Aorta (tissue), 5 donors: ENCODE data around the gene SSTR4. TPM values are rescaled to one million over a fixed set of nuclear protein-coding genes. Genes with fewer than 3 reads are reported as not detected.
"Not testable (repeated sequence)": the region's sequence is repeated elsewhere in the genome, so short reads cannot be mapped to it uniquely, and the experiment has no call there.

Experiments
- ATAC-seq: fragments of 200-7000 bp; cut with Tn5 transposase; one replicate; pipeline ENCODE4 v1.9.1; 2022; ENCODE audit warnings: moderate library complexity; ENCODE audit not compliant: low FRiP score
- DNase-seq, 2 donors: peaks; one replicate each; pipeline ENCODE4 v3.0.0-alpha.2; 2020
- H3K27ac ChIP-seq, 2 donors: one replicate each; pipeline ENCODE4 v1.5.1; 2013; ENCODE audit warnings: low read length in 2 of 2, mild to moderate bottlenecking in 2 of 2, moderate library complexity in 2 of 2, control low read depth in 1 of 2, inconsistent platforms in 1 of 2, low read depth in 1 of 2
- H3K27me3 ChIP-seq, 2 donors: one replicate each; pipeline ENCODE4 v1.6.1; 2013; ENCODE audit warnings: control low read depth in 1 of 2, low read length in 1 of 2, mild to moderate bottlenecking in 1 of 2, moderate library complexity in 1 of 2; ENCODE audit not compliant: insufficient read depth in 2 of 2, control insufficient read depth in 1 of 2
- H3K36me3 ChIP-seq, 2 donors: one replicate each; pipeline ENCODE4 v1.6.1; 2013; ENCODE audit warnings: control low read depth in 1 of 2, low read length in 1 of 2, mild to moderate bottlenecking in 1 of 2; ENCODE audit not compliant: insufficient read depth in 2 of 2, control insufficient read depth in 1 of 2
- H3K4me1 ChIP-seq, 2 donors: one replicate each; pipeline ENCODE4 v1.6.1; 2013; ENCODE audit warnings: low read length in 2 of 2, control low read depth in 1 of 2, mild to moderate bottlenecking in 1 of 2, moderate library complexity in 1 of 2; ENCODE audit not compliant: insufficient read depth in 2 of 2, control insufficient read depth in 1 of 2
- H3K4me3 ChIP-seq, 2 donors: one replicate each; pipeline ENCODE4 v1.5.1; 2013; ENCODE audit warnings: low read length in 2 of 2, control low read depth in 1 of 2, mild to moderate bottlenecking in 1 of 2
- H3K9me3 ChIP-seq: one replicate; pipeline ENCODE4 v1.6.1; 2013; ENCODE audit warnings: mild to moderate bottlenecking, low read length; ENCODE audit not compliant: control insufficient read depth
- WGBS, 2 donors: extraction: QIAGEN DNeasy Blood & Tissue Kit; methylation state at CpG; one replicate each; pipeline ENCODE4 v1.1.7; 2013; 5-methylcytosine and 5-hydroxymethylcytosine counted together
- intact Hi-C, 2 donors: fragments of 100-400 bp; cut with DNase I; formaldehyde crosslinking; loops; one replicate each; pipeline versions ENCODE4 v1.14.2 to v1.15.0; 2022
- long read RNA-seq, 2 donors: library from polyadenylated mRNA; unstranded; transcript quantifications; one replicate each; pipeline ENCODE4 v2.0.0, GENCODE V29; 2020 to 2021
- polyA plus RNA-seq, 2 donors: library from polyadenylated mRNA; stranded (reverse); fragments of 200-250 nt; gene quantifications; one replicate each; pipeline ENCODE4 v1.2.3, GENCODE V29; 2013
- total RNA-seq, 2 donors: library from RNA; stranded (reverse); fragmentation: NEBNext Ultra II Directional; extraction: Animal tissue kit (Norgen Biotek cat#: 25700); gene quantifications; one replicate each; pipeline ENCODE4 v1.2.1, GENCODE V29; 2021
- donor health status: healthy with polysubstance abuse.
- donor health status: Bipolar disorder and iron deficiency.
- donor health status: DM: no; HTN: no; CAD: no.
- donor health status: DM: no; HTN: no; CAD: no.
- donor health status: DM: yes; HTN: yes; CAD: no.

The SSTR4 gene, protein sequence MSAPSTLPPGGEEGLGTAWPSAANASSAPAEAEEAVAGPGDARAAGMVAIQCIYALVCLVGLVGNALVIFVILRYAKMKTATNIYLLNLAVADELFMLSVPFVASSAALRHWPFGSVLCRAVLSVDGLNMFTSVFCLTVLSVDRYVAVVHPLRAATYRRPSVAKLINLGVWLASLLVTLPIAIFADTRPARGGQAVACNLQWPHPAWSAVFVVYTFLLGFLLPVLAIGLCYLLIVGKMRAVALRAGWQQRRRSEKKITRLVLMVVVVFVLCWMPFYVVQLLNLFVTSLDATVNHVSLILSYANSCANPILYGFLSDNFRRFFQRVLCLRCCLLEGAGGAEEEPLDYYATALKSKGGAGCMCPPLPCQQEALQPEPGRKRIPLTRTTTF
- total RNA-seq (not detected), polyA plus RNA-seq (not detected)
- long read RNA-seq, donor 1 = 0 reads
- long read RNA-seq, donor 2 = 0 reads

DNA sequence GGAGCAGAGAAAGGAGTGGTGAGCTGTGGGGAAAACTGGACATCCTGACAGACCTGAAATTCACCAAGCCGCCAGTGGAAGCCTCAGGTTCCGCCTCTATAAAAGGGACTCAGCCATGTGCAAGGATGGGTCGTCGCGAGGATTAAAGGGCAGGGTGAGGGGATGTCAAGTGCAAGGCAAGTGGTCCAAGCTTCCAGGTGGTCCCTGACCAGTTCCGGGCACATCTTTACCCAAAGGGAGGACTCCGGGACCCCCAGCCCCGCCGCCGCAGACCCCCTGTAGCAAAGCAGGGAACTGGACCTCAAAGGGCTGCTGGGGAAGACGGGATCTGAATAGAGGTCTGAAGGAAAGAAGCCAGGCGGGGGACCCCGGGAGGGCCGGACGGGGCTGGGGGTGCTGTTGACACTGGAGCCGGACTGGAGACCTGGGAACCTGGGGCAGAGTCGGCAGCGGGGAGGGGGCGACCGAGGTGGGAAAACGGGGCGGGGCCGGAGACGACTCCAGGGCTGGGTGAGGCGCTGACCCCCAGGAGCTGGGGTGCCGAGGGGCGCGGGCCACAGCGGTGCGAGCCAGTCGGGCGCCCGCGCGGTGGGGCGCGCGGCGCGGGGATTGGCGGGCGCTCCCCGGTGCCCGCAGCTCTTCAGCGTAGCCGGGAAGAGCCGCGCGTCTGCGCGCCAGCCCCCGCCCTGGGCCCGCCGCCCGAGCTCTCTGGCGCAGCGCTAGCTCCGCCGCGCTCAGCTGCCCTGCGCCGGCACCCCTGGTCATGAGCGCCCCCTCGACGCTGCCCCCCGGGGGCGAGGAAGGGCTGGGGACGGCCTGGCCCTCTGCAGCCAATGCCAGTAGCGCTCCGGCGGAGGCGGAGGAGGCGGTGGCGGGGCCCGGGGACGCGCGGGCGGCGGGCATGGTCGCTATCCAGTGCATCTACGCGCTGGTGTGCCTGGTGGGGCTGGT lies at the start of gene SSTR4:
TSS of gene SSTR4 (plus strand) at position 592 of the 951 bp plus-strand sequence. CDS start at position 764, 172 bp downstream.
- Histone ChIP-seq H3K27me3 (no peaks in the 10 kb centered on the region), H3K9me3 (no peaks in the 10 kb centered on the region), H3K4me3 (no peak within 1 kb of the TSS), H3K27ac (no peak within 1 kb of the TSS), H3K4me1 (no peaks in the 10 kb centered on the region), H3K36me3 (no peaks in the 10 kb centered on the region)
- 18 to 21% methylated on average over 64 to 83 of the region's 83 CpGs for WGBS, 2 donors
- ATAC-seq (no peak), DNase-seq (no peak)
- intact Hi-C loops = no loop called here

DNA sequence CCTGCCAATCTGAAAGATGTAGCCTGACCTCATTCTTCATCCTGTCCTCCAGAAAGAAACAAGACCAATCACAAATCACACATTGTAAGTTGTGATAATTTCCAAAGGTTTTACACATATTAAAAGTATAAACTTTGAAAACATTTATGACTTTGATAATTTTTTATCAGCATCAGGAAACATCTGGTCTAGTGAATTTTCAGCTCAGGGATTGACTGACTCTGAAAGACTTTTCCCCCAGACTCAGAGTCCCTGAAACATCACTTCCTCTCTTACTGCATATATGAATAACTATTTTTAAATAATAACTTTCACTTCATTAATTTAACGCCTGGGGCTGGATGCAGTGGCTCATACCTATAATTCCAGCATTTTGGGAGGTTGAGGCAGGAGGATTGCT lies 48.5 kb upstream of the SSTR4 start:
- ATAC-seq = no peak
- intact Hi-C loops = no loop called here
- 57 to 77% methylated on average over 1 of the region's 1 CpG for WGBS, 2 donors

DNA sequence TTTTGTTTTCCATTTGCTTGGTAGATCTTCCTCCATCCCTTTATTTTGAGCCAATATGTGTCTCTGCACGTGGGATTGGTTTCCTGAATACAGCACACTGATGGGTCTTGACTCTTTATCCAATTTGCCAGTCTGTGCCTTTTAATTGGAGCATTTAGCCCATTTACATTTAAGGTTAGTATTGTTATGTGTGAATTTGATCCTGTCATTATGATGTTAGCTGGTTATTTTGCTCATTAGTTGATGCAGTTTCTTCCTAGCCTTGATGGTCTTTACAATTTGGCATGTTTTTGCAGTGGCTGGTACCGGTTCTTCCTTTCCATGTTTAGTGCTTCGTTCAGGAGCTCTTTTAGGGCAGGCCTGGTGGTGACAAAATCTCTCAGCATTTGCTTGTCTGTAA lies 43.7 kb upstream of the SSTR4 start:
- H3K4me1 ChIP-seq, H3K4me3 ChIP-seq, DNase-seq, H3K9me3 ChIP-seq, H3K27ac ChIP-seq, intact Hi-C loops, ATAC-seq, H3K36me3 ChIP-seq, H3K27me3 ChIP-seq: not testable (repeated sequence)
- 68 to 76% methylated on average over 3 of the region's 3 CpGs for WGBS, 2 donors

More for the DNA sequence above, 48.5 kb upstream of the SSTR4 start:
- Histone ChIP-seq H3K4me3 (no peak overlapping the region), H3K9me3 (no peaks in the 10 kb centered on the region), H3K36me3 (no peaks in the 10 kb centered on the region), H3K27ac (no peak overlapping the region), H3K4me1 (no peaks in the 10 kb centered on the region), H3K27me3 (no peaks in the 10 kb centered on the region)
- DNase-seq = no peak

DNA sequence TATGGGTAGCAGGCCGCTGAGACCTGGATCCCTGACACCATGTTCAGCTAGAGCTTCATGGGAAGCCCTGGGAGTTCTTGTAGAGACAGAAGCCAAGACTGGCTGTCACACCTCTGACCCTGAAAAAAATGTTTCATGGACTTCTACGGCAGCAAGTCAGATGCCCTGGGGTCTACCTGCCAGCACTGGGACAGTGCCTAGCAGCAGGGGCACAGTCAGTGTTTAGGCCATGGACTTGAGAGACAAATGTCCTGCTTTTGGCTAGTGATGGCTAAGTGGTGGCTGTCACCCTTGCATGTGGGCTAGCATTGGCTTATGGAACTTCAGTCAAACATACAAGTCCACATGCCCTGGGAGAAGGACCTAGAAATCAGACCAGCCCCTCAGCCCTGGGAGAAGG lies 41.3 kb upstream of the SSTR4 start:
- DNase-seq = no peak
- Histone ChIP-seq H3K36me3 (no peaks in the 10 kb centered on the region), H3K4me1 (no peaks in the 10 kb centered on the region), H3K9me3 (peaks cover 5% of the 10 kb centered on the region), H3K27ac (no peak overlapping the region), H3K27me3 (no peaks in the 10 kb centered on the region), H3K4me3 (no peak overlapping the region)
- WGBS, 2 donors = 92 to 94% methylated on average over 2 of the region's 2 CpGs
- intact Hi-C loops = no loop called here
- ATAC-seq = no peak

DNA sequence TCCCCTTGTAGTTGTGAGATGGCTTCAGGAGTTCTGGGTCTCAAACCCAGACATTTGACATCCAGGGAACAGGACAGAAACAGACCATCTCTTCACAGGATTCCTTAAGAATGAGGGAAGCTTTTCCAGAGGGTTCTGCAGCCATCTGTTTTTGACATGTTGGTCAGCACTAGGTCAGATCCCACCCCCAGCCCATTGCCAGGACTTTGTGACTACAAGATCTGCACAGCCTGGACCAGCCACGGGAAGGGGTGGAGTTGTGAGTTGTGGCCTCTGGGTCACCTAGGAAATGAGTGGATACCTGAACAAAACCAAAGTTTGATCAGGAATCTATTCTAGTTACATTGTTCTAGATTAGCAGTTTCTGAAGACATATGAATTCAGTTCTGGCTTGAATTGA lies 39.2 kb upstream of the SSTR4 start:
- Histone ChIP-seq H3K36me3 (no peaks in the 10 kb centered on the region), H3K4me1 (no peaks in the 10 kb centered on the region), H3K27ac (no peak overlapping the region), H3K9me3 (peaks cover 5% of the 10 kb centered on the region), H3K27me3 (no peaks in the 10 kb centered on the region), H3K4me3 (no peak overlapping the region)
- 58 to 64% methylated on average over 1 of the region's 1 CpG for WGBS, 2 donors
- intact Hi-C loops = no loop called here
- no peak for ATAC-seq
- no peak for DNase-seq

DNA sequence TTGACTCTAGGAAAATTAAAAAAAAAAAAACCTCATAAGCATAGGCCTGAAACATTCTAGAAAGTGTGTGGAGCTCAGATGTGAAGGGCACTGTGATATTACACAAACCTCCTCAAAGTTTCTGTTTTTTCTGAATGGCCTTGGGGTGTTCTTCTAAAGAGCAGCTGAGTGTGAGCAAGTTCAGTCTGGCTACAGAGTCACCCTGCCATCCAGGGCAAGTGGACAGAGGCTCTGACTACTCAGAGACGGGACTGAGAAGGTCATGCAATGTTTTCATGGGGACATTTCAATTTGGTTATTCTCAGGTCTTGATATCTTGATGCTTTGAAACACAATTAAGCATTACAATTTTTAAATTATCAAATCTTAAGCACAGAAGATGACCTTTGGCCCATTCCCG lies 36.6 kb upstream of the SSTR4 start:
- no peaks in the 10 kb centered on the region for H3K27me3 ChIP-seq
- DNase-seq (no peak), ATAC-seq (no peak)
- 92 to 93% methylated on average over 2 of the region's 2 CpGs for WGBS, 2 donors
- intact Hi-C loops = no loop called here
- H3K4me3 ChIP-seq = no peak overlapping the region
- H3K36me3 ChIP-seq = no peaks in the 10 kb centered on the region
- H3K9me3 ChIP-seq = peaks cover 3% of the 10 kb centered on the region
- H3K4me1 ChIP-seq = no peaks in the 10 kb centered on the region
- H3K27ac ChIP-seq = no peak overlapping the region

DNA sequence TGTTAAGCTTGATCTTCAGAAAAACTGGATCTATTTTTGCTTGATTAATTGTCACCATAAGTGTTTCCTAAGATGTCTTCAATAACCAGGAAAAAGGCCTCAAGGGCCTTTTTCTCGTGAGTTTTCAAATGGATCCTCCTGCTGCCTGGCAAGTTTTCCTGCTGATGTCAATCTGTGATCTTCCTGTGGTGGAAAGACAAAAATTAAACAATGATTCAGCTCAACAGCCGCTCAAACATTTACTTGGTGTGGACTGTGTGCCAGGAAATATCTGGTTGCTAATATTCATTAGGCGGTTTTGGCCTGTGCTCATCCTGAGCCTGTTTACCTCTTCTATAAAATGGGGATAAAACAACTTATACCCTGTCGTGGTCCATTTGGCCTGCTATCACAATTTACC lies 35.4 kb upstream of the SSTR4 start:
- DNase-seq (no peak), ATAC-seq (no peak)
- Histone ChIP-seq H3K4me1 (no peaks in the 10 kb centered on the region), H3K9me3 (no peaks in the 10 kb centered on the region), H3K36me3 (no peaks in the 10 kb centered on the region), H3K27ac (no peak overlapping the region), H3K27me3 (no peaks in the 10 kb centered on the region), H3K4me3 (no peak overlapping the region)
- intact Hi-C loops = no loop called here
- WGBS, 2 donors = 87 to 89% methylated on average over 4 of the region's 4 CpGs

DNA sequence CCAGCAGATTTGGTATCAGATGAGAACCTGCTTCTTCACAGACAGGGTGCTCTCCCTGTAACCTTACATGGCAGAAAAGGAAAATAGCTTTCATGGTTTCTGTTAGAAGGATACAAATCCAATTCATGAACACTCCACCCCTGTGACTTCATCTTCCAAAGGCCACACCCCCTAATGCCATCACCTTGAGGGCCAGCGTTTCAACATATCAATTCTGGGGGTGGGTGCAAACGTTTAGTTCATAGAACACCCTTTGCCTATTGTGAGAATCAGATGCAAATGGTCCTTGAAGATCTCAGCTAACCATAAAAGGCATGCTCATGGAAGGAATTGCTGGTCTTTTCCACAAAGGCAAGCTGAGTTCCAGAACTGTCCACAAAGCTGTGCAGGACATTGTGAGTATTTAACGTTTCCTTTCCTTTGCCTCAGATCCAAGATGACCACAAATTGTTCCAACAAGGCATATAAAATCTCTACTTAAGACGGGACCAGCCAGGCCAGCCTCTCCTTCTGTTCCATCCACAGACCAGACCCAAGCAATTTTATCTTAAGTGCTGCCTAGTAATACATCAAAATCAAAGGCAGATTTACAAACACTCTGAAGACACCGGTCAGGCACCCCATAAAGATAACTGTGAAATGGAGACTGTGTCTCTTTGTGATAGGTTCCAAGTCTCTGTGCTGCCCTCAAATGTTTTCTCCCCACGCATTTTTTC lies 34.7 kb upstream of the SSTR4 start:
- intact Hi-C loops = no loop called here
- Histone ChIP-seq H3K27me3 (no peaks in the 10 kb centered on the region), H3K4me3 (no peak overlapping the region), H3K27ac (no peak overlapping the region), H3K4me1 (no peaks in the 10 kb centered on the region), H3K9me3 (no peaks in the 10 kb centered on the region), H3K36me3 (no peaks in the 10 kb centered on the region)
- 65 to 71% methylated on average over 6 of the region's 6 CpGs for WGBS, 2 donors
- DNase-seq (no peak), ATAC-seq (no peak)
